HepG2 (cell line): ENCODE data around the gene MTX1. TPM values are rescaled to one million over a fixed set of nuclear protein-coding genes. Genes with fewer than 3 reads are reported as not detected.

Experiments used
- ATF7 ChIP-seq, 2 experiments: fragments of 450-650 bp in 1 of 2; sonication (generic) in 1 of 2; formaldehyde crosslinking in 1 of 2; IDR thresholded peaks; 2 replicates each; pipeline versions ENCODE4 v1.4.0 to v1.6.1; 2016 to 2020; ENCODE audit warnings: antibody characterized with exemption in 1 of 2, mild to moderate bottlenecking in 1 of 2, missing genetic modification reagents in 1 of 2
- BATF2 ChIP-seq: sonication (generic); formaldehyde crosslinking; IDR thresholded peaks from 2 replicates; pipeline ENCODE4 v1.8.0; 2022; ENCODE audit warnings: mild to moderate bottlenecking, missing genetic modification reagents, moderate library complexity
- BORCS8-MEF2B ChIP-seq: sonication (generic); formaldehyde crosslinking; IDR thresholded peaks from 2 replicates; pipeline ENCODE4 v1.8.0; 2022; ENCODE audit warnings: mild to moderate bottlenecking, missing genetic modification reagents
- DBP ChIP-seq: sonication (generic); formaldehyde crosslinking; IDR thresholded peaks from 2 replicates; pipeline ENCODE4 v1.4.0; 2020; ENCODE audit warnings: missing genetic modification reagents; ENCODE audit errors: not compliant biosample characterization
- DR1 ChIP-seq: sonication (generic); formaldehyde crosslinking; IDR thresholded peaks from 2 replicates; pipeline ENCODE4 v1.8.0; 2021; ENCODE audit warnings: mild to moderate bottlenecking, missing genetic modification reagents, inconsistent platforms
- EHMT2 ChIP-seq: fragments of 200-600 bp; sonication (generic); IDR thresholded peaks from 2 replicates; pipeline ENCODE4 v1.7.0; 2017; ENCODE audit warnings: antibody characterized with exemption, low read depth, low read length, borderline replicate concordance
- GABPA ChIP-seq, 2 experiments: IDR thresholded peaks; 2 replicates each; pipeline ENCODE4 v1.6.1; 2011 to 2016; ENCODE audit warnings: low read depth in 2 of 2, low read length in 1 of 2, missing biosample characterization in 1 of 2, missing genetic modification characterization in 1 of 2
- KDM3A ChIP-seq: IDR thresholded peaks from 2 replicates; pipeline ENCODE4 v1.6.1; 2018; ENCODE audit warnings: low read depth, missing compliant biosample characterization
- SALL1 ChIP-seq: sonication (generic); formaldehyde crosslinking; IDR thresholded peaks from 2 replicates; pipeline ENCODE4 v1.8.0; 2022; ENCODE audit warnings: mild to moderate bottlenecking, missing genetic modification reagents
- SALL2 ChIP-seq: sonication (generic); formaldehyde crosslinking; IDR thresholded peaks from 2 replicates; pipeline ENCODE4 v1.8.1; 2023; ENCODE audit warnings: mild to moderate bottlenecking, missing genetic modification reagents, inconsistent platforms
- SP140L ChIP-seq: sonication (generic); formaldehyde crosslinking; IDR thresholded peaks from 2 replicates; pipeline ENCODE4 v1.4.0; 2020; ENCODE audit warnings: missing genetic modification reagents, borderline replicate concordance
- SRF ChIP-seq: IDR thresholded peaks from 2 replicates; pipeline ENCODE4 v1.6.1; 2011; ENCODE audit warnings: mild to moderate bottlenecking, low read depth, low read length, moderate library complexity
- SRSF9 ChIP-seq: fragments of 200-400 bp; formaldehyde crosslinking; IDR thresholded peaks from 2 replicates; pipeline ENCODE4 v1.6.1; 2018; ENCODE audit warnings: borderline replicate concordance, mild to moderate bottlenecking, low read depth, low read length; ENCODE audit not compliant: insufficient read depth, poor library complexity, severe bottlenecking
- TOE1 ChIP-seq: sonication (generic); formaldehyde crosslinking; IDR thresholded peaks from 2 replicates; pipeline ENCODE4 v1.4.0; 2020; ENCODE audit warnings: mild to moderate bottlenecking, missing genetic modification reagents
- ZBTB1 ChIP-seq: sonication (generic); formaldehyde crosslinking; IDR thresholded peaks from 2 replicates; pipeline ENCODE4 v1.4.0; 2020; ENCODE audit warnings: missing genetic modification reagents, borderline replicate concordance
- ZBTB38 ChIP-seq: sonication (generic); formaldehyde crosslinking; IDR thresholded peaks from 2 replicates; pipeline ENCODE4 v1.5.1; 2020; ENCODE audit warnings: mild to moderate bottlenecking, missing genetic modification reagents
- ZFP90 ChIP-seq: sonication (generic); formaldehyde crosslinking; IDR thresholded peaks from 2 replicates; pipeline ENCODE4 v1.8.0; 2022; ENCODE audit warnings: missing genetic modification reagents, mild to moderate bottlenecking, inconsistent platforms, borderline replicate concordance
- ZFY ChIP-seq: sonication (generic); formaldehyde crosslinking; IDR thresholded peaks from 2 replicates; pipeline ENCODE4 v1.4.0; 2020; ENCODE audit warnings: missing genetic modification reagents
- ZNF33B ChIP-seq: sonication (generic); formaldehyde crosslinking; IDR thresholded peaks from 2 replicates; pipeline ENCODE4 v1.5.1; 2020; ENCODE audit warnings: mild to moderate bottlenecking, missing genetic modification reagents
- ZNF34 ChIP-seq: sonication (generic); formaldehyde crosslinking; IDR thresholded peaks from 2 replicates; pipeline ENCODE4 v1.4.0; 2020; ENCODE audit warnings: mild to moderate bottlenecking, missing genetic modification reagents, borderline replicate concordance
- ZNF530 ChIP-seq: sonication (generic); formaldehyde crosslinking; IDR thresholded peaks from 2 replicates; pipeline ENCODE4 v1.5.0; 2020; ENCODE audit warnings: low read depth, mild to moderate bottlenecking, missing genetic modification reagents
- ZNF556 ChIP-seq: sonication (generic); formaldehyde crosslinking; IDR thresholded peaks from 2 replicates; pipeline ENCODE4 v1.4.0; 2020; ENCODE audit warnings: mild to moderate bottlenecking, missing genetic modification reagents, borderline replicate concordance
- ZNF557 ChIP-seq: sonication (generic); formaldehyde crosslinking; IDR thresholded peaks from 2 replicates; pipeline ENCODE4 v1.4.0; 2020; ENCODE audit warnings: missing genetic modification reagents
- ZNF674 ChIP-seq: sonication (generic); formaldehyde crosslinking; IDR thresholded peaks from 2 replicates; pipeline ENCODE4 v1.5.0; 2020; ENCODE audit warnings: low read depth, mild to moderate bottlenecking, missing genetic modification reagents
- polyA plus RNA-seq, 8 experiments: library from polyadenylated mRNA; depleted of rRNA in 3 of 8; stranded (reverse) in 7 of 8; unstranded in 1 of 8; fragments of >200 nt; fragmentation: Illumina TruSeq in 4 of 8; extraction: Trizol in 4 of 8; gene quantifications; 2 replicates each; pipeline versions ENCODE4 v1.2.1 to v1.2.3, GENCODE V29; 2011 to 2016; ENCODE audit warnings: low read depth in 4 of 8, missing spikeins in 1 of 8, mixed read lengths in 1 of 8; ENCODE audit not compliant: insufficient read depth in 1 of 8
- total RNA-seq, 5 experiments: library from RNA; depleted of rRNA; stranded (reverse); fragments of >200 nt; fragmentation: Illumina TruSeq; extraction: Trizol; gene quantifications; 2 replicates each; pipeline ENCODE4 v1.2.3, GENCODE V29; 2016; ENCODE audit warnings: low read depth in 1 of 5
- TF ChIP-seq, protein P1 (sequence below): sonication (generic); formaldehyde crosslinking; IDR thresholded peaks from 2 replicates; pipeline ENCODE4 v1.4.0; 2020; ENCODE audit warnings: missing genetic modification reagents, mild to moderate bottlenecking, borderline replicate concordance
- TF ChIP-seq, protein P2 (sequence below): sonication (generic); formaldehyde crosslinking; IDR thresholded peaks from 2 replicates; pipeline ENCODE4 v1.4.0; 2020; ENCODE audit warnings: mild to moderate bottlenecking, missing genetic modification reagents

The MTX1 gene
- total and polyA plus RNA-seq, 2 of the 13 experiments (the other 11 are each of a cell fraction or from before 2014, with no cell fraction given), result 64.5 to 72.6 TPM

GRCh38 chr1:155193275-155193990 is 15.1 kb upstream of the MTX1 start (continued):
- TF ChIP-seq BATF2 (CRISPR knock-in tag) (no peak), SALL2 (no peak), ZFP90 (CRISPR knock-in tag) (no peak), ZNF530 (CRISPR knock-in tag) (no peak), ATF7 (IDR thresholded peaks at IDR 0.05) (no peak), ATF7 (CRISPR knock-in tag; IDR thresholded peaks at IDR 0.05) (no peak), SP140L (CRISPR knock-in tag) (no peak), TOE1 (CRISPR knock-in tag) (no peak), ZBTB38 (CRISPR knock-in tag) (no peak), GABPA (IDR thresholded peaks at IDR 0.05; ENCODE audit: low read depth, low read length) (no peak), GABPA (CRISPR knock-in tag; IDR thresholded peaks at IDR 0.05; ENCODE audit: low read depth) (no peak), SRF (no peak), ZNF33B (no peak), SALL1 (CRISPR knock-in tag) (peak; percentile 33; the same call in 1 of the 2 replicates), KDM3A (peak; percentile 75; the same call in 1 of the 2 replicates), ZFY (CRISPR knock-in tag) (no peak), DR1 (CRISPR knock-in tag) (no peak), DBP (CRISPR knock-in tag) (no peak), ZNF674 (no peak), ZNF557 (CRISPR knock-in tag) (no peak), ZBTB1 (CRISPR knock-in tag) (no peak), ZNF556 (CRISPR knock-in tag) (no peak), EHMT2 (no peak), SRSF9 (no peak), ZNF34 (CRISPR knock-in tag) (no peak), BORCS8-MEF2B (CRISPR knock-in tag) (no peak)
- TF ChIP-seq, protein P1, sequence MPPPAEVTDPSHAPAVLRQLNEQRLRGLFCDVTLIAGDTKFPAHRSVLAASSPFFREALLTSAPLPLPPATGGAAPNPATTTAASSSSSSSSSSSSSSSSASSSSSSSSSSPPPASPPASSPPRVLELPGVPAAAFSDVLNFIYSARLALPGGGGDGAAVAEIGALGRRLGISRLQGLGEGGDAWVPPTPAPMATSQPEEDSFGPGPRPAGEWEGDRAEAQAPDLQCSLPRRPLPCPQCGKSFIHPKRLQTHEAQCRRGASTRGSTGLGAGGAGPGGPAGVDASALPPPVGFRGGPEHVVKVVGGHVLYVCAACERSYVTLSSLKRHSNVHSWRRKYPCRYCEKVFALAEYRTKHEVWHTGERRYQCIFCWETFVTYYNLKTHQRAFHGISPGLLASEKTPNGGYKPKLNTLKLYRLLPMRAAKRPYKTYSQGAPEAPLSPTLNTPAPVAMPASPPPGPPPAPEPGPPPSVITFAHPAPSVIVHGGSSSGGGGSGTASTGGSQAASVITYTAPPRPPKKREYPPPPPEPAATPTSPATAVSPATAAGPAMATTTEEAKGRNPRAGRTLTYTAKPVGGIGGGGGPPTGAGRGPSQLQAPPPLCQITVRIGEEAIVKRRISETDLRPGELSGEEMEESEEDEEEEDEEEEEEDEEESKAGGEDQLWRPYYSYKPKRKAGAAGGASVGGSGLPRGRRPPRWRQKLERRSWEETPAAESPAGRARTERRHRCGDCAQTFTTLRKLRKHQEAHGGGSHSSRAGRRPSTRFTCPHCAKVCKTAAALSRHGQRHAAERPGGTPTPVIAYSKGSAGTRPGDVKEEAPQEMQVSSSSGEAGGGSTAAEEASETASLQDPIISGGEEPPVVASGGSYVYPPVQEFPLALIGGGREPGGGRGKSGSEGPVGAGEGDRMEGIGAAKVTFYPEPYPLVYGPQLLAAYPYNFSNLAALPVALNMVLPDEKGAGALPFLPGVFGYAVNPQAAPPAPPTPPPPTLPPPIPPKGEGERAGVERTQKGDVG (CRISPR knock-in tag), result no peak
- TF ChIP-seq, protein P2, sequence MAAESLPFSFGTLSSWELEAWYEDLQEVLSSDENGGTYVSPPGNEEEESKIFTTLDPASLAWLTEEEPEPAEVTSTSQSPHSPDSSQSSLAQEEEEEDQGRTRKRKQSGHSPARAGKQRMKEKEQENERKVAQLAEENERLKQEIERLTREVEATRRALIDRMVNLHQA (CRISPR knock-in tag), result no peak
